ENCODE measurements around the gene AP3S2. TPM values are rescaled to one million over a fixed set of nuclear protein-coding genes. Genes with fewer than 3 reads are reported as not detected.

Gene AP3S2
- total and polyA plus RNA-seq, 8 donors: 11.0 to 25.2 (median 17.7) TPM

DNA sequence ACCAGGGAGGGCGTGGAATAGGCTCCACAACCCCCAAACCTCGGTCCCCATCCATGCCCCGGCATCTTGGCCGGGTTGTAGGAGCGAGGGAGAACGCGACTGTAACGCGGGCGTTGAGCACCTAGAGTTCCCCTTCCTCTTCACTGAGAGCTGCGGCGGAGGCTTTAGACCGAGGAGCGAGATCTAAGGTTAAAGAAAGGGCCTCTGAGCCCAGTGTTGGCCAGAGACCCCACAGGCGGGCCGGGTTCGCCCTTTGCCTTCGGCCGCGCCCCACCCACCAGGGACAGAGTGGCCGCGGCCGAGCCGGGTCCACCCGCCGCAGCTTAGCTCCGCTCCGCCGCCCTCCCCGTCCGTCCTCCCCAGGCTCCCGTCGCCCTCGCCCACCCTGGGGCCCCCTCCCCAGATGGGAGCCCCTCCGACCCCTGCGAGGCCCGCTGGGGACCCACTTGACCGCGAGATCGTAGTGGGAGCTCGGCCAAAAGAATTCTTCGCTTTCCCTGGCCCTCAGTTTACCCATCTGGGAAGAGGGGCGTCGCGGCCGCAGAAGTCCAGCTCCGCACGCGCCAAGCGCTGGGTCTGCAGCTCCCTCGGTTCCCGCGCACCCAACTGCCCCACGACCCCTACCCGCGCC lies 79.6 kb downstream of the AP3S2 start:
- H3K27me3 ChIP-seq: no peaks in the 10 kb centered on the region
- 40 to 41% methylated on average over 46 to 56 of the region's 56 CpGs for WGBS, 2 donors
- ATAC-seq: no peak
- no peak overlapping the region for H3K27ac ChIP-seq
- TF ChIP-seq, protein P1, sequence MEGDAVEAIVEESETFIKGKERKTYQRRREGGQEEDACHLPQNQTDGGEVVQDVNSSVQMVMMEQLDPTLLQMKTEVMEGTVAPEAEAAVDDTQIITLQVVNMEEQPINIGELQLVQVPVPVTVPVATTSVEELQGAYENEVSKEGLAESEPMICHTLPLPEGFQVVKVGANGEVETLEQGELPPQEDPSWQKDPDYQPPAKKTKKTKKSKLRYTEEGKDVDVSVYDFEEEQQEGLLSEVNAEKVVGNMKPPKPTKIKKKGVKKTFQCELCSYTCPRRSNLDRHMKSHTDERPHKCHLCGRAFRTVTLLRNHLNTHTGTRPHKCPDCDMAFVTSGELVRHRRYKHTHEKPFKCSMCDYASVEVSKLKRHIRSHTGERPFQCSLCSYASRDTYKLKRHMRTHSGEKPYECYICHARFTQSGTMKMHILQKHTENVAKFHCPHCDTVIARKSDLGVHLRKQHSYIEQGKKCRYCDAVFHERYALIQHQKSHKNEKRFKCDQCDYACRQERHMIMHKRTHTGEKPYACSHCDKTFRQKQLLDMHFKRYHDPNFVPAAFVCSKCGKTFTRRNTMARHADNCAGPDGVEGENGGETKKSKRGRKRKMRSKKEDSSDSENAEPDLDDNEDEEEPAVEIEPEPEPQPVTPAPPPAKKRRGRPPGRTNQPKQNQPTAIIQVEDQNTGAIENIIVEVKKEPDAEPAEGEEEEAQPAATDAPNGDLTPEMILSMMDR (IDR thresholded peaks at IDR 0.05): no peak
- intact Hi-C loops (cut with DNase I): no loop called here
- DNase-seq: no peak
- peak overlapping the region; percentile 26 to 53 (median 34) for H3K4me3 ChIP-seq
- no peaks in the 10 kb centered on the region for H3K36me3 ChIP-seq
- H3K4me1 ChIP-seq: peaks cover 4 to 14% (median 5%) of the 10 kb centered on the region in 3 donors
- no peak for FAIRE-seq
- H3K9me3 ChIP-seq: no peaks in the 10 kb centered on the region

DNA sequence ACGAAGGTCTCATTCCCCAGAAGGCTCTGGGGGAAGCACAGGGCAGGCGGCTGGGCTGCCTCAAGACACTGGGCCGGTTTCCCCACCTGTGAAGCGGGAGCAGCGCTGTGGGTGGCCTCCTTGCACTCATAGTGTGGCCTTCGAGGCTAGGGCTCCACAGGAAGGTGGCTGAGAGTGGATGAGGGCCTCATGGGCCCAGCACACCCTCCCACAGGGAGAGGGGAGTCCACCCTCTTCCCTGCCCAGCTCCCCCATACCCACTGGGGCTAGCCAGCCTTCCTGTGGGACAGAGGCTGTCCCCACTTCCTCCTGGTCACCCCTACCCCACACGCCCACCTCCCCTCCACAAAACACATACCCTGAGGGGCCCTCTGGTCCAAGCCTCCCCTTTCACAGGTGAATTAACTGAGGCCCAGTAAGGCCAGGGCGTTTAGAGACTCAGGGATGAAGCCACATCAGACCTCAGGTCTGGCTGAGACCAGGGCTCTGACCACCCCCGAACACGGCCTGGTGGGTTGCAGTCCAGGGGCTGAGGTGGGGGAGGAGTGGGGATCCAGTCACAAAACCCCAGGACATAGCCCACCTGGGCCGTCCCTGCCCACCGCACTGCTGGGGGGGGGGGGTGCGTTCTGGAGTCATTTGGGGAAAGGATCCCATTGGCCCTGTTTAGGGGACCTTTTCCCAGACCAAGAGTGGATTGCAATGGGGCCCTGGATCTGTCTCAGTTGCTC lies 80.2 kb downstream of the AP3S2 start:
- peak overlapping the region in 1 of 4 donors; percentile 53 for H3K4me3 ChIP-seq
- no peaks in the 10 kb centered on the region for H3K36me3 ChIP-seq
- TF ChIP-seq, protein P1 (IDR thresholded peaks at IDR 0.05): no peak
- ATAC-seq (no peak), DNase-seq (no peak), FAIRE-seq (no peak)
- H3K9me3 ChIP-seq: no peaks in the 10 kb centered on the region
- 87 to 90% methylated on average over 12 to 13 of the region's 13 CpGs for WGBS, 2 donors
- H3K27ac ChIP-seq: no peak overlapping the region
- peaks cover 11 to 21% (median 11%) of the 10 kb centered on the region in 3 donors for H3K4me1 ChIP-seq
- H3K27me3 ChIP-seq: no peaks in the 10 kb centered on the region
- intact Hi-C loops (cut with DNase I): no loop called here

- Histone ChIP-seq H3K27ac (no peak overlapping the region), H3K4me1 (peaks cover 18 to 26% (median 18%) of the 10 kb centered on the region in 3 donors), H3K27me3 (no peaks in the 10 kb centered on the region), H3K9me3 (no peaks in the 10 kb centered on the region), H3K4me3 (no peak overlapping the region), H3K36me3 (no peaks in the 10 kb centered on the region)
- intact Hi-C loops (cut with DNase I): no loop called here
- WGBS, 2 donors: 88 to 95% methylated on average over 7 of the region's 7 CpGs
- no peak for DNase-seq
- no peak for FAIRE-seq
- TF ChIP-seq, protein P1 (IDR thresholded peaks at IDR 0.05): no peak
- ATAC-seq: no peak
These were observed 80.9 kb downstream of the AP3S2 start for GRCh38 chr15:89812847-89813320.

- no peaks in the 10 kb centered on the region for H3K9me3 ChIP-seq
- FAIRE-seq: no peak
- peak; percentile 43 to 73 (median 58) for ATAC-seq
- intact Hi-C loops (cut with DNase I): no loop called here
- no peak overlapping the region for H3K4me3 ChIP-seq
- DNase-seq: peak in 4 of 6 donors; percentile 61 to 86 (median 82)
- 46 to 50% methylated on average over 8 of the region's 8 CpGs for WGBS, 2 donors
- H3K27ac ChIP-seq: no peak overlapping the region
- H3K4me1 ChIP-seq: peaks cover 24 to 33% (median 25%) of the 10 kb centered on the region in 3 donors
- H3K27me3 ChIP-seq: no peaks in the 10 kb centered on the region
- no peaks in the 10 kb centered on the region for H3K36me3 ChIP-seq
- TF ChIP-seq, protein P1 (IDR thresholded peaks at IDR 0.05): no peak
These were observed 81.6 kb downstream of the AP3S2 start for GRCh38 chr15:89812011-89812846.

Data from pancreas (tissue), 10 donors.